AG10803 (cell line): Measurements from ENCODE around the gene CDH4.
"Not testable (repeated sequence)": the region's sequence is repeated elsewhere in the genome, so short reads cannot be mapped to it uniquely, and the experiment has no call there.

ENCODE experiments used
- DNase-seq: peaks from one replicate; pipeline ENCODE4 v3.0.0; 2010; ENCODE audit warnings: low read depth
- H3K4me3 ChIP-seq: 2 replicates; pipeline ENCODE4 v1.5.1; 2011; ENCODE audit warnings: mild to moderate bottlenecking, low read length, control low read depth
- CTCF ChIP-seq: conservative IDR thresholded peaks from 2 replicates; pipeline ENCODE4 v1.5.1; 2011; ENCODE audit warnings: mild to moderate bottlenecking, low read length, control low read depth, inconsistent platforms

Gene CDH4

GRCh38 chr20:61400499-61400898, 148.4 kb downstream of the CDH4 start:
- TF ChIP-seq CTCF, result no peak
- no peak for DNase-seq
- H3K4me3 ChIP-seq, result no peak overlapping the region

GRCh38 chr20:61404303-61404702, 152.2 kb downstream of the CDH4 start:
- DNase-seq, result no peak
- no peak for TF ChIP-seq CTCF
- no peak overlapping the region for H3K4me3 ChIP-seq

- no peak overlapping the region for H3K4me3 ChIP-seq
- no peak for DNase-seq
- TF ChIP-seq CTCF, result no peak
Observed at GRCh38 chr20:61405007-61405406, 152.9 kb downstream of the CDH4 start.

GRCh38 chr20:61406773-61407172, 154.7 kb downstream of the CDH4 start:
- H3K4me3 ChIP-seq, DNase-seq: not testable (repeated sequence)

GRCh38 chr20:61407561-61407960, 155.5 kb downstream of the CDH4 start:
- TF ChIP-seq CTCF, result no peak

GRCh38 chr20:61408951-61409740, 157.1 kb downstream of the CDH4 start:
- H3K4me3 ChIP-seq, result no peak overlapping the region
- no peak for TF ChIP-seq CTCF
- DNase-seq, result no peak

More at GRCh38 chr20:61407561-61407960, 155.5 kb downstream of the CDH4 start:
- no peak for DNase-seq
- H3K4me3 ChIP-seq, result no peak overlapping the region

GRCh38 chr20:61411743-61412142, 159.7 kb downstream of the CDH4 start:
- TF ChIP-seq CTCF, result no peak
- no peak overlapping the region for H3K4me3 ChIP-seq
- no peak for DNase-seq
